HCT116 (cell line): ENCODE measurements around the gene ADCY1. TPM values are rescaled to one million over a fixed set of nuclear protein-coding genes. Genes with fewer than 3 reads are reported as not detected.
"Not testable (repeated sequence)": the region's sequence is repeated elsewhere in the genome, so short reads cannot be mapped to it uniquely, and the experiment has no call there.

Experiments
- ATAC-seq: fragments of 200-7000 bp; cut with Tn5 transposase; 2 replicates; pipeline ENCODE4 v1.9.1; 2020; ENCODE audit warnings: mild to moderate bottlenecking, moderate library complexity
- BruUV-seq: library from RNA; stranded (reverse); fragments of 400-500 nt; replicated peaks from 2 replicates; lab custom pipeline; 2021; lab: Mats Ljungman, UMichigan
- CTCF ChIA-PET: fragments of 300-600 bp; sonication (Branson Sonifier 250); formaldehyde crosslinking; loops from one replicate; lab custom pipeline; 2021; ENCODE audit warnings: antibody characterized with exemption; lab: Charles Lee
- POLR2A ChIA-PET: fragments of 300-600, 350-600 bp; sonication (Branson Sonifier 250); formaldehyde crosslinking; loops from one replicate; lab custom pipeline; 2021; ENCODE audit warnings: antibody characterized with exemption; lab: Charles Lee
- RAD21 ChIA-PET, 2 experiments: fragments of 300-600 bp; sonication (Branson Sonifier 250); formaldehyde crosslinking; loops; one replicate each; lab custom pipeline; 2023; ENCODE audit warnings: low total read pairs in 2 of 2; ENCODE audit not compliant: uncharacterized antibody in 2 of 2, unreplicated experiment in 2 of 2, low non-redundant PET in 1 of 2; lab: Charles Lee
- DNase-seq: peaks from one replicate; pipeline ENCODE4 v3.0.0-alpha.2; 2010; ENCODE audit warnings: low read depth, low spot score
- H2AFZ ChIP-seq: fragments of 200-600 bp; shearing (Covaris generic), sonication (generic); 2 replicates; pipeline ENCODE4 v1.6.1; 2017; ENCODE audit warnings: low read depth, mixed run types, mixed read lengths, antibody characterized with exemption, low read length; ENCODE audit not compliant: poor library complexity, severe bottlenecking
- H3K27ac ChIP-seq: 2 replicates; pipeline ENCODE4 v1.5.1; 2012; ENCODE audit warnings: low read depth, low read length
- H3K27me3 ChIP-seq: fragments of 200-600 bp; sonication (generic); 2 replicates; pipeline ENCODE4 v1.6.1; 2016; ENCODE audit warnings: mixed run types, low read length, mixed read lengths; ENCODE audit not compliant: insufficient read depth
- H3K36me3 ChIP-seq, 2 experiments: fragments of 200-500 bp in 1 of 2; fragments of 200-600 bp in 1 of 2; sonication (Bioruptor generic) in 1 of 2; sonication (generic) in 1 of 2; 2 replicates each; pipeline versions ENCODE4 v1.5.1 to v1.6.1; 2014 to 2016; ENCODE audit warnings: low read length in 2 of 2, inconsistent platforms in 1 of 2, mixed read lengths in 1 of 2, mixed run types in 1 of 2; ENCODE audit not compliant: insufficient read depth in 2 of 2, control insufficient read depth in 1 of 2
- H3K4me1 ChIP-seq, 2 experiments: fragments of 200-600 bp in 1 of 2; sonication (generic) in 1 of 2; 2 replicates each; pipeline versions ENCODE4 v1.5.1 to v1.6.1; 2012 to 2017; ENCODE audit warnings: low read length in 2 of 2, inconsistent platforms in 1 of 2, mild to moderate bottlenecking in 1 of 2, mixed read lengths in 1 of 2, mixed run types in 1 of 2, moderate library complexity in 1 of 2; ENCODE audit not compliant: insufficient read depth in 2 of 2, control insufficient read depth in 1 of 2
- H3K4me2 ChIP-seq: fragments of 200-600 bp; sonication (generic); 2 replicates; pipeline ENCODE4 v1.6.1; 2017; ENCODE audit warnings: mixed run types, low read length, mixed read lengths
- H3K4me3 ChIP-seq, 2 experiments: fragments of 200-600 bp in 1 of 2; sonication (generic) in 1 of 2; replicated peaks in 1 of 2; 2 replicates each; pipeline ENCODE4 v1.5.1; 2011 to 2016; ENCODE audit warnings: low read length in 2 of 2, control low read depth in 1 of 2, low read depth in 1 of 2, mild to moderate bottlenecking in 1 of 2, mixed read lengths in 1 of 2, mixed run types in 1 of 2
- H3K79me2 ChIP-seq: fragments of 200-600 bp; sonication (generic); 2 replicates; pipeline ENCODE4 v1.6.1; 2017; ENCODE audit warnings: mild to moderate bottlenecking, mixed run types, low read length, moderate library complexity, mixed read lengths; ENCODE audit not compliant: insufficient read depth
- H3K9ac ChIP-seq: fragments of 200-600 bp; sonication (generic); 2 replicates; pipeline ENCODE4 v1.6.1; 2016; ENCODE audit warnings: low read length, mixed read lengths
- H3K9me2 ChIP-seq: fragments of 200-600 bp; sonication (generic), shearing (Covaris generic); 2 replicates; pipeline ENCODE4 v1.6.1; 2017; ENCODE audit warnings: mixed run types, mild to moderate bottlenecking, moderate library complexity; ENCODE audit not compliant: insufficient read depth
- H3K9me3 ChIP-seq, 2 experiments: fragments of 200-500 bp in 1 of 2; fragments of 200-600 bp in 1 of 2; sonication (Bioruptor generic) in 1 of 2; sonication (generic) in 1 of 2; 2 replicates each; pipeline ENCODE4 v1.6.1; 2014 to 2017; ENCODE audit warnings: low read length in 2 of 2, mixed read lengths in 2 of 2, inconsistent platforms in 1 of 2, low read depth in 1 of 2, mild to moderate bottlenecking in 1 of 2, mixed run types in 1 of 2, moderate library complexity in 1 of 2; ENCODE audit not compliant: control insufficient read depth in 1 of 2, insufficient read depth in 1 of 2
- H4K20me1 ChIP-seq: fragments of 200-600 bp; sonication (generic), shearing (Covaris generic); 2 replicates; pipeline ENCODE4 v1.6.1; 2017; ENCODE audit warnings: mixed run types, mild to moderate bottlenecking, moderate library complexity; ENCODE audit not compliant: insufficient read depth
- CBX3 ChIP-seq: IDR thresholded peaks from 2 replicates; pipeline ENCODE4 v1.6.1; 2012; ENCODE audit warnings: low read depth
- MAX ChIP-seq: IDR thresholded peaks from 2 replicates; pipeline ENCODE4 v1.6.1; 2012
- POLR2AphosphoS5 ChIP-seq: IDR thresholded peaks from 2 replicates; pipeline ENCODE4 v1.6.1; 2011; ENCODE audit warnings: mild to moderate bottlenecking, low read depth, low read length, moderate library complexity
- SP1 ChIP-seq: IDR thresholded peaks from 2 replicates; pipeline ENCODE4 v1.6.1; 2012; ENCODE audit warnings: low read depth
- SRF ChIP-seq: IDR thresholded peaks from 2 replicates; pipeline ENCODE4 v1.6.1; 2012; ENCODE audit warnings: low read depth
- TCF7L2 ChIP-seq: IDR thresholded peaks from 2 replicates; pipeline ENCODE4 v1.7.0; 2011; ENCODE audit warnings: borderline replicate concordance, inconsistent platforms; ENCODE audit not compliant: insufficient read depth, insufficient read length; ENCODE audit errors: extremely low read depth
- YY1 ChIP-seq: IDR thresholded peaks from 2 replicates; pipeline ENCODE4 v1.6.1; 2011; ENCODE audit warnings: low read length, low read depth, moderate library complexity, mild to moderate bottlenecking; ENCODE audit not compliant: insufficient replicate concordance; ENCODE audit errors: extremely low read depth
- intact Hi-C: fragments of 100-400 bp; cut with micrococcal nuclease; formaldehyde crosslinking; loops from 2 replicates; pipeline ENCODE4 v1.10.0; 2022
- total RNA-seq: library from RNA; stranded (reverse); gene quantifications from one replicate; pipeline ENCODE4 v1.2.1, GENCODE V29; 2021; ENCODE audit not compliant: unreplicated experiment
- TF ChIP-seq, protein P1 (sequence below), 3 experiments: fragments of 200-600 bp in 1 of 3; sonication (generic) in 1 of 3; IDR thresholded peaks in 2 of 3; conservative IDR thresholded peaks in 1 of 3; 2 replicates each; pipeline ENCODE4 v1.5.1; 2012 to 2017; ENCODE audit warnings: low read depth in 2 of 3, low read length in 2 of 3, antibody characterized with exemption in 1 of 3, borderline replicate concordance in 1 of 3, control low read depth in 1 of 3, mild to moderate bottlenecking in 1 of 3, mixed read lengths in 1 of 3, mixed run types in 1 of 3, moderate library complexity in 1 of 3; ENCODE audit not compliant: insufficient read depth in 1 of 3

Gene ADCY1
- total RNA-seq, 1 experiment from 2014 or later = 0.05 TPM

DNA sequence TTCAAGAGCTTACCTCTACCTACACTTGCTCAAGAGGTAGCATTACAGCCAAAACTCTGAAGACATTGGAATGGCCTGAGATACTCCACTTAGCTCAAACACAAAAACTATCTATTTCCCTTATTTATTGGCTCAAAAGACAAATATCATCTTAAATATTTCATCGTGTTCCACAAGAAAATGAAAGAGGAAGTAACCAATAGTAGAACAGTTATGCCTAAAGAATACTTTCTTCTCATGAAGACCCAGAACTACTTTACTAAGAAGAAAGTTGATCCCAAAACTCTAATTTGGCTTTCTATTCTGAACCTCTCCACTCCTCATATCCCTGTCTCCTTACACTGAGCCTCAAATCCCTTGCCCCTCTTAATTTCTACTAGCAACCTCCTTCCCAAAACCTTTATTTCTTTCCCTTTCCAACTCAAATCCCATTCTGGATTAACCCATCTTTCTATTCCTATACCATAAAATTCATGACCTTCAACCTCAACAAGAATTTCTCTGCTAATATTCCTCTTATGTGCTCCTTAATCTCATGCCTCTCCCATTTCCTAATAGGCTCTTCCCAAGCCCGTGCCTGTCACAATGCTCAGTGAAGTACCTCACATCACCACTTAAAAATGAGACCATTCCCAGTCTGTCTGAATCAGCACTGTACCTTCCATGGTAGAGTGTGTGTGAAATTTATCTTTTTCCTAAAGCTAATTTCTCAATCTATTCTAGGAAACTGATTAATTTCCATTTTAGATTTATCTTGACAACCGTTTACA is 188.2 kb downstream of the ADCY1 start:
- CTCF ChIA-PET = not testable (repeated sequence)

DNA sequence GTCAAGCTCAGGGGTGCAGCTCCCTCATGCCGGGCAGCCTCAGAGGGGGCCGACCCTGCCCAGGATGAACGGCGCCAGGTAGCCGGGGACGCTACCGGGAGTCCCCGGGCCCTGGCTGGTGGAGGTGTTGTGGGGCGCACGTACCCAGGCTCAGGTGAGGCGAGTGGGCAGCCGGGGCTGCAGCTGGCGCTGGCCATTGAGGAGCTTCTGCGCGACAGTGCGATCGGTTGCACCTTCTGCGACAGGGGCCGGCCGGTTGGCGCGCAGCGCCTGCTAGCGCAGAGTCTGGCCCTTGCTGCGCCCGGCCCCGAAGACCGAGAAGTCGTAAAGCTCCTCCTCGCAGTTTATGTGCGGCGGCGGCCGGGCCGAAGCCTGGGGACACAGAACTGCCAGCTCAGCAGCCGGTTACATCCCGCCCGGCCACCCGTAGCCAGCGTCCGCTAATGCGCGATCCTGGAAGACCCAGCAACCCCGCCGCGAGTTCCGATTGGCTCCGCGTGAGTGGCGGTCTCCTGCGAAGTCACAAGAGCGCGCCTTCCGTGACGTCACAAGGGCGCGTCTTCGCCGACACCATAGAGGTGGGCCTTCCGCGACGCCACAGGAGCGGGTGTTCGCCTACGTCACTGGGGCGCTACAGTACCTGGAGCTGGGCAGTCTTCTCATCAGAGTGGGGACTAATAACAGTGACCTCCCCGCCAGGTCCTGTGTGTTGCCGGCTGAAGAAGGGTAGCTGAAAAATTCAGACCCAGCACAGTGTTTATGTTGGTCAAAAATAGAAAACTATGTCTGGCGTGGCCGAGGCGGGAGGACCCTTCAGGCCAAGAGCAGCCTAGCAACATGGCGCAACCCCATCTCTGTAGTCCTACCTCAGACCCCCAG is 194.6 kb downstream of the ADCY1 start:
- Histone ChIP-seq H3K9ac (peak overlapping the region; percentile 84), H3K79me2 (peaks cover 16% of the 10 kb centered on the region), H3K4me2 (peak overlapping the region; percentile 76)
- ATAC-seq (peak; percentile 99), DNase-seq (peak; percentile 96)
- H4K20me1 ChIP-seq, RAD21 ChIA-PET, H3K9me3 ChIP-seq, H3K9me2 ChIP-seq, H3K4me1 ChIP-seq, CTCF ChIA-PET, H3K36me3 ChIP-seq, intact Hi-C loops, H2AFZ ChIP-seq: not testable (repeated sequence)
- BruUV-seq = TSS peak; percentile 61
- TF ChIP-seq MAX = peak; percentile 43; the same call in 1 of the 2 replicates
- TF ChIP-seq, protein P1, sequence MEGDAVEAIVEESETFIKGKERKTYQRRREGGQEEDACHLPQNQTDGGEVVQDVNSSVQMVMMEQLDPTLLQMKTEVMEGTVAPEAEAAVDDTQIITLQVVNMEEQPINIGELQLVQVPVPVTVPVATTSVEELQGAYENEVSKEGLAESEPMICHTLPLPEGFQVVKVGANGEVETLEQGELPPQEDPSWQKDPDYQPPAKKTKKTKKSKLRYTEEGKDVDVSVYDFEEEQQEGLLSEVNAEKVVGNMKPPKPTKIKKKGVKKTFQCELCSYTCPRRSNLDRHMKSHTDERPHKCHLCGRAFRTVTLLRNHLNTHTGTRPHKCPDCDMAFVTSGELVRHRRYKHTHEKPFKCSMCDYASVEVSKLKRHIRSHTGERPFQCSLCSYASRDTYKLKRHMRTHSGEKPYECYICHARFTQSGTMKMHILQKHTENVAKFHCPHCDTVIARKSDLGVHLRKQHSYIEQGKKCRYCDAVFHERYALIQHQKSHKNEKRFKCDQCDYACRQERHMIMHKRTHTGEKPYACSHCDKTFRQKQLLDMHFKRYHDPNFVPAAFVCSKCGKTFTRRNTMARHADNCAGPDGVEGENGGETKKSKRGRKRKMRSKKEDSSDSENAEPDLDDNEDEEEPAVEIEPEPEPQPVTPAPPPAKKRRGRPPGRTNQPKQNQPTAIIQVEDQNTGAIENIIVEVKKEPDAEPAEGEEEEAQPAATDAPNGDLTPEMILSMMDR (IDR thresholded peaks at IDR 0.05 in 2 of 3, conservative IDR thresholded peaks at IDR 0.05 in 1 of 3; ENCODE audit: borderline replicate concordance in 1 of 3, insufficient read depth in 1 of 3, low read depth in 2 of 3, low read length in 2 of 3) = 0 out of 6 replicates have a peak, but pooled peaks of 2 of the 3 experiments have one; percentile 5 to 9
- peak; percentile 75 for TF ChIP-seq SP1
- TF ChIP-seq YY1 = peak; percentile 57
- TF ChIP-seq POLR2AphosphoS5 = 0 out of 2 replicates have a peak, but pooled peaks have one; percentile 51
- peak; percentile 92 for TF ChIP-seq SRF
- TF ChIP-seq TCF7L2 = peak; percentile 58
- TF ChIP-seq CBX3 = peak; percentile 46; the same call in 1 of the 2 replicates
- TF ChIP-seq, all 23 proteins: peak for 8; not testable (repeated sequence) for 15
- H3K27ac ChIP-seq = peak overlapping the region; percentile 69
- H3K4me3 ChIP-seq = peak overlapping the region; percentile 66 to 77
- POLR2A ChIA-PET, H3K27me3 ChIP-seq: not testable (repeated sequence)

More for the DNA sequence above, 188.2 kb downstream of the ADCY1 start:
- H3K4me2 ChIP-seq, BruUV-seq, H3K4me1 ChIP-seq, DNase-seq, H3K27me3 ChIP-seq, H4K20me1 ChIP-seq, H3K9me3 ChIP-seq, H3K9me2 ChIP-seq, POLR2A ChIA-PET, H3K4me3 ChIP-seq, H3K36me3 ChIP-seq, intact Hi-C loops, H2AFZ ChIP-seq, H3K27ac ChIP-seq, H3K9ac ChIP-seq, RAD21 ChIA-PET: not testable (repeated sequence)
- ATAC-seq = peak; percentile 46; the same call in 1 of the 2 replicates
- peaks cover 27% of the 10 kb centered on the region for H3K79me2 ChIP-seq

- H3K27ac ChIP-seq, POLR2A ChIA-PET, BruUV-seq, RAD21 ChIA-PET, CTCF ChIA-PET, DNase-seq, H3K9me3 ChIP-seq, ATAC-seq, H4K20me1 ChIP-seq, H3K27me3 ChIP-seq, H3K4me1 ChIP-seq, H2AFZ ChIP-seq, H3K36me3 ChIP-seq, H3K9me2 ChIP-seq, intact Hi-C loops: not testable (repeated sequence)
- Histone ChIP-seq H3K4me2 (peak overlapping the region; percentile 76), H3K4me3 (peak overlapping the region; percentile 66 to 77), H3K79me2 (peaks cover 14% of the 10 kb centered on the region), H3K9ac (peak overlapping the region; percentile 84)
Observed at GRCh38 chr7:45769626-45770025, 195.5 kb downstream of the ADCY1 start.
